GM12865 (cell line): ENCODE data around the gene FAM177A1.

Experiments used
- DNase-seq: peaks from one replicate; pipeline ENCODE4 v3.0.0; 2010; ENCODE audit warnings: low read depth
- H3K4me3 ChIP-seq: 2 replicates; pipeline ENCODE4 v1.5.1; 2011; ENCODE audit warnings: mild to moderate bottlenecking, low read depth, low read length, control low read depth
- TF ChIP-seq, protein P1 (sequence below): IDR thresholded peaks from 2 replicates; pipeline ENCODE4 v1.5.1; 2011; ENCODE audit warnings: low read length, control low read depth, low read depth, inconsistent platforms; ENCODE audit not compliant: insufficient read depth; ENCODE audit errors: missing control alignments

Gene FAM177A1

DNA sequence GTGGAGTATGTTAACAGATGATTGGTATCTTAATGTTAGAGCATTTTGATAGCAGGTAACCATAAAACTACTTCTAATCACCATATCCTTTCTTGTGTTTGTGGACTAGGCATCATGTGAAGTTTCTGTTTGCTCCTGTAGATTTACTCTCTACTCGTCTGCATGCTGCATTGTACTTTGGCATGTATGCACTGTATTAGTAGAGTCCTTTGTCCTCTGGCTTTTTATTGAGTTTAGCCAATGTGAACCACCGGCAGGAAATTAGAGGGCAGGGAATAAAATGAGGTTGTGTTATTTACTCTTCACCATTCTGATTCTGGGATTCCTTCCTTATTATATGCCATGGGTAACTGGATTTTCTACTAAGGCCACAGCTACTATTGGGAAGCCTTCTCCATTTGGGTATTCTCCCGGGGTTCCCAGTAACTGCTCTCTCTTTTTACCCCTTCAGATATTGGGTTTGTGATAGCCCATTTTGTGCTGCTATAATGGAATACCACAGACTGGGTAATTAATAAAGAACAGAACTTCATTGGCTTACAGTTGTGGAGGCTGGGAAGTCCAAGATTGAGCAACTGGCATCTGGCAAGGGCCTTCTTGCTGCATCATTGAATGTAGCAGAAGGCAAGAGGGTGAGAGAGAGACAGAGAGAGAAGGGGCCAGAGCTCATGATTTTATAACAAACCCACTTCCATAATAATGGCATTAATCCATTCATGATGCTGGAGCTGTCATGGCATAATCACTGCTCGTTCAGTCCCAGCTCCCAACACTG lies 22.4 kb downstream of the FAM177A1 start:
- TF ChIP-seq, protein P1, sequence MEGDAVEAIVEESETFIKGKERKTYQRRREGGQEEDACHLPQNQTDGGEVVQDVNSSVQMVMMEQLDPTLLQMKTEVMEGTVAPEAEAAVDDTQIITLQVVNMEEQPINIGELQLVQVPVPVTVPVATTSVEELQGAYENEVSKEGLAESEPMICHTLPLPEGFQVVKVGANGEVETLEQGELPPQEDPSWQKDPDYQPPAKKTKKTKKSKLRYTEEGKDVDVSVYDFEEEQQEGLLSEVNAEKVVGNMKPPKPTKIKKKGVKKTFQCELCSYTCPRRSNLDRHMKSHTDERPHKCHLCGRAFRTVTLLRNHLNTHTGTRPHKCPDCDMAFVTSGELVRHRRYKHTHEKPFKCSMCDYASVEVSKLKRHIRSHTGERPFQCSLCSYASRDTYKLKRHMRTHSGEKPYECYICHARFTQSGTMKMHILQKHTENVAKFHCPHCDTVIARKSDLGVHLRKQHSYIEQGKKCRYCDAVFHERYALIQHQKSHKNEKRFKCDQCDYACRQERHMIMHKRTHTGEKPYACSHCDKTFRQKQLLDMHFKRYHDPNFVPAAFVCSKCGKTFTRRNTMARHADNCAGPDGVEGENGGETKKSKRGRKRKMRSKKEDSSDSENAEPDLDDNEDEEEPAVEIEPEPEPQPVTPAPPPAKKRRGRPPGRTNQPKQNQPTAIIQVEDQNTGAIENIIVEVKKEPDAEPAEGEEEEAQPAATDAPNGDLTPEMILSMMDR = no peak
- no peak overlapping the region for H3K4me3 ChIP-seq
- no peak for DNase-seq

DNA sequence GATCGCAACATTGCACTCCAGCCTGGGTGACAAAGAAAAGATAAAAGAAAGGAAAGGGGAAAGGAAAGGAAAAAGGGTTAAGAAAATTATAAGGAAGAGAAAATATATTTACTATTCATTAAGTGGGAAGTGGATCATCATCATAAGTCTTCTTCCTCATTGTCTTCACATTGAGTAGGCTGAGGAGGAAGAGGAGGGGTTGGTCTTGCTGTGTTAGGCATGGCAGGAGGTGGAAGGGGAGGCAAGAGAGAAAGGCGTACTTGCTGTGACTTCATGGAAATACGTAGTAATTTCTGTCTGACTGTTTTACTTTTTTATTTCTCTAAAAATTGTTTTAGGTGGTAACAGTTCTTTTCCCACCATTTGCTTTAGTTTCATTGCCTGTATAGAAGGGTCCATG lies 26.2 kb downstream of the FAM177A1 start:
- TF ChIP-seq, protein P1 = no peak
- H3K4me3 ChIP-seq = no peak overlapping the region
- DNase-seq = no peak

DNA sequence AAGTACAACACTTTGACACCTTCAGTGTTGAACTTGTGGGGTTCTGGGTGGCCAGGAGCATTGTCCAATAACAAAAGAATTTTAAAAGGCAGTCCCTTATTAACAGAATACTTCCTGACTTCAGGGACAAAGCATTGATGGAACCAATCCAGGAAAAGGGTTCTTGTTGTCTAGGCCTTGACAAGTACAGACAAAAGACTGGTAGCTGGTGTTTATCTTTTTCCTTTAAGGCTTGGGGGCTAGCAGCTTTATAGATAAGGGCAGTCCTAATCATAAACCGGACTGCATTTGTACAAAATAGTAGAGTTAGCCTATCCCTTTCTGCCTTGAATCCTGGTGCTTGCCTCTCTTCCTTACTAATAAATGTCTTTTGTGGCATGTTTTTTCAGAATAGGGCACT lies 27.4 kb downstream of the FAM177A1 start:
- DNase-seq = no peak
- TF ChIP-seq, protein P1 = no peak
- H3K4me3 ChIP-seq = no peak overlapping the region

DNA sequence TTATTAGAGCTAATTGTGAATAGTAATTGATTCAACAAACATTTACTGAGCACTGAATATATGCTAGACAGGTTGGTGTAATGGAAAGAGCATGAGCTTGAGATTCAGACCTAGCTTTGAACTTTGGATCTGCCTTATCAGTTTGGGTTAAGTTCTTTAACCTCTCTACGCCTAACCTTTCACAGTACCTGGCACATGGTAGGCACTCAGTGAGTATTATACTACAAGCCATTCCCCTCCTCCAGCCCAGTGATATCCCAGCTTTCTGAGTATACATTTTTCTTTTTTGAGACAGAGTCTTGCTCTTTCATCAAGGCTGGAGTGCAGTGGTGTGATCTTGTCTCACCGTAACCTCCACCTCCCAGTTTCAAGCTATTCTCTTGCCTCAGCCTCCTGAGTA lies 32.0 kb downstream of the FAM177A1 start:
- H3K4me3 ChIP-seq = no peak overlapping the region
- TF ChIP-seq, protein P1 = no peak
- no peak for DNase-seq

DNA sequence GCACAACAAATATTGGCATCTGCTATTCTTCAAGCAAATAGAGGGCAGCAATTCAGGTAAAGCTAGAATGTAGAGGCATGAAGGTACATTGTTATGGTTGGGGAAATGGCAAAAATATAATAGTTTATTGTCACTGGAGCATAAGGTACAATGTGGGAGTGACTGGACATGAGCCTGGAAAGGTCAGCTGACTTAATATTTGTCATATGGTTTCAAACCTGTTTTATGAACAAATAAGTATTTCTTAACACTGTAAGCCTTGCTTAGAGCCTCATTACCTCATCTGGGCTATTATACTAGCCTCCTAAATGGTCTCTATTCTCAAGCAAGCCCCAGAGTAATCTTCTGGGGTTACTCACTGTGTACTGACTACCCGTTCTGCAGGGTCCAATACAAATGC lies 33.7 kb downstream of the FAM177A1 start:
- no peak for DNase-seq
- TF ChIP-seq, protein P1 = no peak
- no peak overlapping the region for H3K4me3 ChIP-seq

DNA sequence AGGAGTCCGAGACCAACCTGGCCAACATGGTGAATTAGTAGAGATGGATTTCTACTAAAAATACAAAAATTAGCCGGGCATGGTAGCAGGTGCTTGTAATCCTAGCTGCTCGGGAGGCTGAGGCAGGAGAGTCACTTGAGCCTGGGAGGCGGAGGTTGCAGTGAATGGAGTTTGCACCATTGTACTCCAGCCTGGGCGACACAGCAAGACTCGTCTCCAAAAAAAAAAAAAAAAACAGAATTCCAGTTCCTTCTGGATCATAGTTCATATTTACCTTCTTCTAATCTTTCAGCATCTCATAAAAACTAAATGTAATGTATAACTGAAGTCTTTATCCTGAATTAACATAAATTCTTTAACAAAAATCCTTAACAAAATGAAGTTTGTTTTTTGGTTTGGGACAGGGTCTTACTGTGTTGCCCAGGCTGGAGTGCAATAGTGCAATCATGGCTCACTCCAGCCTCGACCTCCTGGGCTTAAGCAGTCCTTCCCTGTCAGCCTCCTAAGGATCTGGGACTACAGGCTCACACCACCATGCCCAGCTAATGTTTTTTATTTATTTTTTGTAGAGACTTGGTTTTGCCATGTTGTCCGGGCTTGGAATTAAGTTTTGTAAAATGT lies 37.6 kb downstream of the FAM177A1 start:
- H3K4me3 ChIP-seq = no peak overlapping the region
- no peak for DNase-seq
- TF ChIP-seq, protein P1 = no peak
